NCI-H1436 treated with DMSO at 0.1 percent for 48 hours (cell line): Measurements from ENCODE around the gene CKMT1A.

ENCODE experiments used
- DNase-seq: peaks from one replicate; lab custom pipeline; 2025; lab: John Stamatoyannopoulos, UW

Gene CKMT1A

GRCh38 chr15:43748376-43748775 is 54.7 kb downstream of the CKMT1A start:
- no peak for DNase-seq
